Right renal cortex interstitium (tissue), 3 donors: Measurements from ENCODE around the gene FGF14. TPM values are rescaled to one million over a fixed set of nuclear protein-coding genes. Genes with fewer than 3 reads are reported as not detected.

Source experiments
- DNase-seq, 3 donors: peaks; one replicate each; pipeline ENCODE4 v3.0.0-alpha.2; 2013; ENCODE audit warnings: low read depth in 3 of 3, low spot score in 2 of 3
- polyA plus RNA-seq, 3 donors: library from polyadenylated mRNA; unstranded; fragments of 120-200 nt; gene quantifications; one replicate each; pipeline ENCODE4 v1.2.1, GENCODE V29; 2013; ENCODE audit not compliant: insufficient read length in 3 of 3

The FGF14 gene
- polyA plus RNA-seq, 3 donors, result 0.64 to 1.5 (median 0.87) TPM

DNA sequence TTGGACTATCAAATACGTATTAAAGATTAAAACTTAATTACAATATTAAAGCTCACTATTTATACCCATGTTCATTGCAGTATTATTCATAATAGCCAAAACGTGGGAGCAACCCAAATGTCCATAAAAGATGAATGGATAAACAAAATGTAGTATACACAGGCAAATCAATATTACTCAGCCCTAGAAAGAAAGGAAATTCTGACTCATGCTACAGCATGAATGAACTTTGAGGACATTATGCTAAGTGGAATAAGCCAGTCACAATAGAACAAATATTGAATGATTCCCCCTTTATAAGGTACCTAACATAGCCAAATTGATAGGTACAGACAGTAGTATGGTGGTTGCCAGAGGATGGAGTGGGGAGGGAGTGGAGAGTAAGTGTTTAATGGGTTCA lies 457.3 kb downstream of the FGF14 start:
- DNase-seq, result no peak

DNA sequence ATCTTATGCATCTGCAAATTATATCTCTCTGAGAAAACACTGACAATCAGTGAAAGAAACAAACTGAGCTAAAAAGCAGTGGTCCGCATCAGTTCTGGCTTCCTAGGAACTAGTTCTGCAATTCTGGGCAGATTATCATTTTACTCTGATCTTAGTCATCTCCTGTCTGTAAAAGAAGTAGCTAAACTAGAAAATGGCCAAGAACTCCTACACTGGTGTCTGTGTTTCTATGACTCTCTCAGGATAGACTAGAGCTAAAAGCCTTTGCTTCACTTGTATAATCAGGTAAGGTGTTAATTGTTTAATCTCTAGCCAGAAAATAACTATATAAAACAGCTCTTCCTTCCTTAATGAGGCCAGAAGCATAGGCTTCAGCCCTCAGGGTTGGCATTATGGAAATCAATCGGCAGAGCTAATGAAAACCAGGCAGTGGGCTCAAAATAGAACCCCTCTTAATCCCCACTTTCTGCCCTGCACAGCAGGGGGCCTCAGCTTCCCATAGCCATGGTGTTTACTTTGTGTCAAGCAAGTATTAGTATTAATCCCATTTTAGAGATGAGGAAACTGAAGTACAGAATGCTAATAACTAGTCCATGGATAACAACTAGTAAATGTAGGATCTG lies 459.2 kb downstream of the FGF14 start:
- no peak for DNase-seq

DNA sequence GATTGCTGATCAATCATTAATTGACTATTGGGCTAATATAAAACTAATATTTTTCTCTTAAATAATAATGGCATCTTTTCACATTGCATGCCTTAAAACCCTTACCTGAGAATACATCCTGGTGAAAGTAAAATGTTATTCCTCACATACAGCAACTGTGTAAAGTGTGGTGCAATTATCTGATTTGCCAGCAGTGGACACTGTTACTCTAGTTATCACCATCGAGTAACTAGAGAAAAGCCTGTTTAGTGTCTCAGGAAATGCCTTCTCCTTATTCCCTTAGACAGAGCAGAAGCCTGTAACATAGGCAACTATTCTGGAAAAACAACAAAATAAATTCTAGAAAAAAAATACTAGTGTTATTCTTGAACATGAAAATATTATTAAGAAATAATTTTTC lies 459.8 kb downstream of the FGF14 start:
- DNase-seq, result peak in 1 of 3 donors; percentile 45

DNA sequence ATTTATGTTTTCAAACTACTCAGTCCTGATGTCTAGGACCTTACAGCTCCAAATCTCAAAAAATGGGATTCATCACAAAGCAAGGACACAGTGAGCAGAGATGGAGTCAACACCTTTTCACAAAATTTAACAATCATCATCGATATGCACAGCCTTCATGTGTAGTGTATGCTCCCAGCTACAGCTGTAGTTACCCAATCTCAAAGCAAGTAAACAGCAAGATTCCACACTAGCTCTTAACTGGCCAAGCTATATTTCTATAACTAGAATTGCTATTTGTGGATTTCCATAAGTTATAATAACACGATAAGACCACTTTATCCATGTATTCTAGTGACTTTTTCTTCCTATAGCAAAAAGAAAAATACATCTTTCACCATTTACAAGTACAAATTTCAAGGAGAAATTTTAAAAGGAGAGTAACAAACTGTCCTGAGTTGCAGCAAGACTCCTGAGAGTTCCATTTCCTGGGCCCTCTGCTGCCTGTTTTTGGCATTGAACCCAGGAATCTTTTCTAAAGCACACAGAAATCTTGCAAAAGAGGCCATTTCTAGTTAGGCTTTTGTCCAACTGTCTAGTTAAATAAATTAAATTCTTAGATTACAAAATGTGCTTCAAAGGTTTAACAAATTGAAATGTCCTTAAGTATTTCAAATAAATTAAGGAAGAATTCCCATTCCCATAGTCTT lies 460.6 kb downstream of the FGF14 start:
- no peak for DNase-seq

DNA sequence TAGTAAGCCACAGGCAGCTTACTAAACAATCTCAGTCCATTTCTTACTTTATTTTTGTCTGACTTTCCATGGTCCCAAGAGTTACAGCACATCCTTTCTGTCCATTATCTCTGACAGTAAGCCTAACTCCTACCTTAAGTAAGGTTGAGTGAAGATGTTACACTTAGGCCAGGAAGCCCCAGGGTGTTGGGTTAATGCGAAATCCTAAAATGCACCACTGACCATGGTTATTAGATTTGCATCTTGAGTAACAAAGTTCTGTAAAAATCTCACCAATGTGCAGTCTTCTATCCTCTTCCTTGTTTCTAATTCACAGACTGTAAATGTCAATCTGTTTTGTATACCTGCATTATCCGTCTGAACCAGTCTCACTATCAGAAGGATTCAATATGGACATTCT lies 462.5 kb downstream of the FGF14 start:
- no peak for DNase-seq

DNA sequence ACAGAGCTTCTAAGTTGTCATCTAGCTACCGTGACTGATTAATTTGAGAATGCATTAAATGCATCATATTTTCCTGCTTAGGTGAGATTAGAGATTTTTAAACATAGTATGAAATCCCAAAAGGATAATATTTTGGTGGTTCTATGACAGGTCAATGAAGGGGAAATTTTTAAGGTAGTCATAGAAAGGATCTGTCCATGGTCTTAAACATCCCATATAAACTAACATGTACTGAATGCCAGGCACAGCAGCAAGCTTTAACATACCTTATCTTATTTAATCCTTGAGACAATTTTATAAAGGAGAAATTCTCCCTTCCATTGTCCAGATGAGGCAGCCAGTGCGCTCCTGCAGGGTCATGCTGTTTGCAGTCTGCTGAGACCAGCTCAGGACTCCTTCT lies 466.0 kb downstream of the FGF14 start:
- DNase-seq, result no peak

DNA sequence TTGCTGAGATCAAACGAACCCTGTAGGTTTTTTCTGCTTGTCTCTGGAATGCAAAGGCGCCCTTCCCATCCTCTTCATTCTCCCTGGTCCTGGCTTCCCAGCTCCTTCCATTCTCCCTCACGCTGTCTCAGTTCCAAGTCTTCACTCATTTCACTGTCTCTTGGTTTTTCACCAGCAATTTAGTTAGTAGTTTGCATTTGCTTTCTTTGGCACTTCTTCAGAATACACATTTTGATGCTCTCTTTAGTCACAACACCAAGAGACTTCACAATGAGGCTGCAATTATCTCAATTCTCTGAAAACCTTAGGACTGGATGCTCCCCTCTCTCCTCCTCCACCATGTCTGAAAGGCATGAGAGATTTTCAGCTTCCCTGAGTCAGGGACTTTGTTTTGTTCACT lies 470.7 kb downstream of the FGF14 start:
- DNase-seq, result no peak

DNA sequence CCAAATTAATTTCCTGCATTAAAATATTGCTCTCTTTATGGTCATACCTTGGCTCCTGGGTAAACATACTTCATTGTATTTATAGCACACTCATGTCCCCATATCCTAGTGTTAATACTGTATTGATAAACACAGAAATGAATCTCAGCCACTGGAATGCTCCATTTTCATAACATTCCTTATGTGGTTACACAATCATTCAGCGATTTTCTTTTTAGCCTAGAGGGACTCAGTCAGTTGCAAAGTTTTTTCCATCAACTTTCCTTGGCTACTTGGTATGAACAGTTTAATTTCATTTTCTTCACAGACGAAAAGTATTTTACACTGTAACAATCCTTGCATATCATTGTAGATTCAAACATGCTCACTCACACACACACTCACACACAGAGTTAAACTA lies 471.5 kb downstream of the FGF14 start:
- no peak for DNase-seq

DNA sequence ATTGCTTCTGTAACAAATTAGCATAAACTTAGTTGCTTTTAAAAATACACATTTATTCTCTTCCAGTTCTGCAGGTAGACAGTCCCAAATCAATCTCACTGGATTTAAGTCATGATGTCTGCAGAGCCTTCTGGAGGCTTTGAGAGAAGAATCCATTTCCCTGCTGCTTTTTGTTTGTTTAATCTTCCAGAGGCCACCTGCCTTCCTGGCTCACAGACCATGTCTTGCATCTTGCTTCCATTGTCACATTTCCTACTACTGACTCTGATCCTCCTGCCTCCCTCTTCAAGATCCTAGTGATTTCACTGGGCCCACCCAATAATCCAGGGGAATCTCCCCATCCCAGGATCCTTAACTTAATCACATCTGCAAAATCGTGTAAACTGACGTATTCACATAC lies 476.1 kb downstream of the FGF14 start:
- DNase-seq, result no peak

DNA sequence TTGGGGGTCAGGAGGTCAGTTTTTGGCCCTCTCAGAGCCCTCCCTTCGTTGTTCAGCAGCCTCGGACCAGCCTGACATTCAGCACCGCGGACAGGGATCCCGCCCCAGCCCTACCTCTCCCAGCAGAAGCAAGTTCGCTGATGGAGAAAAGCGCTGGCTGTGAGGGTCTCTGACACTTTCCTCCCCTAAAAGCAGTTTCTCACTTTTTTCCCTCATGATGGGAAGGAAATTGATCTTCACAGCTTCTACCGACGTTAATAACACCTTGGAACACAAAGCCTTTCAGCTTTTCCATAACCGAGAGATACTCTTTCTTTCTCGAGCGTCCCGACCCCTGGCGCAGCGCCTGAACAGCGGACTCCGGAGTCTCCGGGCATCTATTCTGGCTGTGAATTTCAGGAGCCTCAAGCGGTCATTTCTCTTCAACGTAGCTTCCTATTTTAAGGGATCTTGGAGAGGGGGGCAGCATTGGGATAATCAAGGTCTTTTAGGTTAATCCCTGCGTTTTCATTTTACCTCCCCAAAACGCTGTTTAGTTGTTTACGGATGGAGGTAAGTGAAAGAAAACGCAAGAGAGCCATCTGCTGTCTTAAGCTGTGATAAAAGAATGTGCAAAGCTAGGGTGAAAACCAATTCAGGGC lies 482.2 kb downstream of the FGF14 start:
- DNase-seq, result peak in 2 of 3 donors; percentile 31 to 46

DNA sequence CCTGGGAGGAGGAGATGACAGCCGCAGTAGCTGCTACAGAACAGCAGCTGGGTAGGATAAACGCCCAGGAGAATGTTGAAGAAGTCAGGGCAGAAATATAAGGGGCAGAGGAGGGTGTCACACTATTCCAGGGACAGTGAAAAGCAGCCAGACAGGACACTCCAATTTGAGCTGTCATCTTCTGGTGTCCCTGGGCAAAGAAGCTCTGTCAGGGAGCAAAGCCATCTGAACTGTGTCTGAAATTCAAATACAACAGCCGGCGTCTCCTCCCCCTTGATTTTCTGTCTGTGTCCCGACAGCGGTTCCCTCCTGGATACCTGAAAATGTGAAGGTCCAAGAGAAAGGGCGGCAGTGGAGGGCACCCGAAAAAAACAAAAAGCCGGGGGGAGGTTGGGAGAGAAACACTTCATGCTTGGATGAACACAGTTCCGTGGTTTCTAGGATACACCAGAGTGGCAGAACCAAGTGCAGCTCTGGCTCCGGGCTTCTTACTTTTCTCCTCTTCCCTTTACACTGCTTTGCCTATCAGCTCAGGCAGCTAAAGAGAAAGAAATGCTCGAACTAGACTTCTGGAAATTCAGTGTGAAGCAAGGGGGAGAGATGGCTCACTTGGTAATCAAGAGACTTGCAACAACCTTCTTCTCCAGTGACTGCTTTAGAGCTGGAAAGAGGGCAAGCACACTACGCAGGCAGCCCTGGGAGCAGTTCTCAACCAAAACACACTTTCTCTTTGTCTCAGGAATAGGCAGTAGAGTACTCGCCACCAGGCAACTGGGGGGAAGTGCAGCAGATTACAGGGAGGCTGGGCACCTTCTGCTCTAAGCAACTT lies 483.8 kb downstream of the FGF14 start:
- no peak for DNase-seq

DNA sequence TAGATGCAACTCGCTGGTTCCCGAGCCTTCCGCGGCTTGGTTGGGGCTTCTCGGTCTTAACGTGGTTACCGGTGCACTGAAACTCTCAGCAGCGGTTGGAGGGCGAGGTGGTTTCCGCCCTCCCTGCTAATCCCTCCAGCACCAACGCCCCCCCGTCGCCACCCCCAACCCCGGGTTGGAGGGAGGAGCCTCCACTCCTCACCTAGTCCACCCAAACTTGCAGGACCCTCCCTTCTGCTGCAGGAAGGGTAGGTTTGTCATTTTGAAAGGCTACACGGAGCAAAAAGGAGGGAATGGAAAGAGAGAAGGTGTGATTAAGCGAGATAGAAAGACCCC lies 484.4 kb downstream of the FGF14 start:
- no peak for DNase-seq

DNA sequence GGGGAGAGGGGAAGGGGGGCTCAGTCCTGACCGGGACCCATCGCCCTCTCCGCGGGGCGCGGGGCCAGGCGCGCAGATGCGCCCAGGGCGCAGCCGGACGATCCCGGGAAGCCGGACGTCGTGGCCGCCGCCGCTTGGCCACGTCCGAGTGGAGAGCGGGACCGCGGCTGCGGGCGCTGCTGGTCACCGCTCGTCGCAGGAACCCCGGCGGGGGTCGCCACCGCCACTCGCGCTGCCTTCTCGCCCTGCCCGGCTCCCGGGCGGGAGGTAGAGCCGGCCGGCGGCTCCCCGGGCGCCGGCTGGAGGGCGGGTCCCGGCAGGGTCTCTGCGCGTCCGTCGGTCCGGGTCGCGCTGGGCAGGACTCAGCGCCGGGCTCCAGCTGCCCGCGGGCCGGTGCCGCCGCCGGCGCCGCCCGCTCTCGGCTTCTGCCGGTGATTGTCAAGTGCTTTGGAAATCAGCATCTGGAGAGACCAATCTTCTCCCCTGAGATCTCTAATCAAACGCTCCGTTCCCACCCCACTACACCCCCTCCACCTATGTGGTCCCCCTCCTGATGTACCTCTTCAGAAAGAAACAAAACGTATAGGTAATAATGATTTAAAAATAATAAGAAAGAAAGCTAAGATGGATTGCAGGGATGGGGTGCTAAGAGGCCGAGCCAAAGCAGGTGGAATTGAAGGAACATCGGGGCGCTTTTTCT lies 484.9 kb downstream of the FGF14 start:
- DNase-seq, result no peak

DNA sequence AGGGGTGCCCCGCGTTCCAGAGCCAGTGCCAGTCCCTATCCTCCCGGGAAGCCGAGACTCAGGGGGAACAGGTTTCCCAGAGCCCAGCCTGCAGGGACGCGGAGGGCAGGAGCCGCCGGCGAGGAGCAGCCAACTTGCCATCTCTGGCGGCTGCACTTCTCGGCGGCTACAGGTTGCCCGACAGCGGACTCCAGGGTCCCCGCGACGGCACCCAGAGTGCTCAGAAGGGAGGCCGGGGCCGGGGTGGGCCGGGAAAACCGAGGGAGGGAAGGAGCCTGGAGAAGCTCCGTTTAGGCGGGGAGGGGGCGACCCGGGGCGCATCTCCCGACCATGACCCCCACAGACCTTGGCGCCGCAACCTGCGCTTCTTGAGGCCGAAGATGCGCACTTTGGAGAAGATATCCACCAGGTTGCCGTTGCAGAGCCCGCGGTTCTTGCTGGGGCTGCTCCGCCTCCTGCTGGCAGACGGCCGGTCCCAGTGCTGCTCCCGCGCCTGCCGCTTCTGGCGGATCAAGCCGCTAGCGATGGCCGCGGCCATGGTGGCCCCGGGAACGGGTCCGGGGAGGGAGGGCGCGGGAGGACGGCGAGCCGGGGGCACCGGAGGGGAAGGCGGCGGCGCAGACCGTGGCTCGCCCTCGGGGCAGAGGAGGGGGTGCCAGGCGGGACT lies 485.6 kb downstream of the FGF14 start:
- no peak for DNase-seq

DNA sequence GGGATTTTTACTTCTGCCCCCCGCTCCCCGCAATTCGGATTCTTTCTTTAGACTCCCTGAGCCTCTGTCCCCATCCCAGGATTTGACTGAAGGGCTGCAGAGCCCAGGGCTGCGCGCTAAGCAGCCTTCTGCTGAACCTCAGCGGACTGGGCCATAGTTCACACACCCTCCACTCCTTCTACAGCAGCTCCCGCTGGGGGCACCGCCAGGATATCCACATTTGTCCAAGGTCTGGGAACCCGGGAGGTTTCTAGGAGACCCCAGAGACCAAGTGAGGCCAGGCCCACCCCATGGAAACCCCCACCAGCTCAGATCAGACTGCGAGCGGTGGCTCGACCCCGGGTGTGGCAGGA lies 486.1 kb downstream of the FGF14 start:
- no peak for DNase-seq

DNA sequence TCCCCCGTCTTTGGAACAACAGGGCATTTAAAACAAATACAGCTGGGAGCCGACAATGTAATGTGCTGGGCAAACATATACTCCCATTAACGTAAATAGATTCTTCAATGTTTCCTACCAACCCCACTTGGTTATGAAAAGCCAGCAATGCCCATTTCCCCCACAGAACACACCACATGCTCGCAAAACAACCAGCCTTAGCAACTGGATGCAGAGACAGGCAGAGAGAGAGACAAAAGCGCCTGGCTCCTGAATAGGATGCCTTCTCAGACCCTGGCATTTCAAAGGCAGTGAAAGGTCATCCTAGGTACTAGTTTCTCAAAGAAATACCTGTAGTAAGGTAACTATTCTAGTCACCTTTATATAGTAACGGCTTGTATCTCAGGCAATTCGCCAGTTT lies 486.5 kb downstream of the FGF14 start:
- DNase-seq, result no peak

DNA sequence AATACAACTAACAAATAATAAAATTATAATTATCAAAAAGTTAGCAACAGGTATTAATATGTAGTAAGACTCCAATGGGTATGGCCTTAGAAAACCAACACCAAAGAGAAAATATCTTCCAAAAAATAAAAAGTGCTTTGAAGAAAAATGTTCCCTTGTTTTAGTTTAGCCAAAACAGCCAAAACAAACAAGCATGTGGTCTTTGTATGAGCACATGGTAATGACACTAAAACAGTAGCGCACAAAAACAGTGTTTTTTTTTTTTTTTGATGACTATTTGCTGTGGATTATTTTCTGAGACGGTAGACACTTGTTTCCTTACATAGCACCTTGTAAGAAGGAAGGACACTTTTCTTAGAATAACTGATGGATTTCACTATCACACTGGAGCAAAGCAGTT lies 490.1 kb downstream of the FGF14 start:
- no peak for DNase-seq

DNA sequence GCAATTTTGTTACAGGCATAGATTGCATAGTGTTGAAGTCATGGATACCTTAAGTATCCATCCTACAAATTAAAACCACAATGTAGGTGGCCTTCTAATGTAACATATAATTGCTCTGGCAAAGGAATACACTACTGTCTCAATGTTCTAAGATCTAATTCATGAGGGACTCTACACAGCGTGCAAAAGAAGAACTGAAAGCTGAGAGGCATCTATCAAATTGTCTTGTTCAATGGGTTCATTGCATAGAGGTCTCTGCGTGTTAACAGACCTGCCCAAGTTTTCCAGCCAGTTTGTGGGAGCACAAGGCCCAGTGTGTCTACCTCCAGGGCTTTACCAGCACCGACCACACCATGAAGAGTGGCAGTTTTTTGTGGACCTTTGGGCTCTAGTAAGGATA lies 498.0 kb downstream of the FGF14 start:
- no peak for DNase-seq

DNA sequence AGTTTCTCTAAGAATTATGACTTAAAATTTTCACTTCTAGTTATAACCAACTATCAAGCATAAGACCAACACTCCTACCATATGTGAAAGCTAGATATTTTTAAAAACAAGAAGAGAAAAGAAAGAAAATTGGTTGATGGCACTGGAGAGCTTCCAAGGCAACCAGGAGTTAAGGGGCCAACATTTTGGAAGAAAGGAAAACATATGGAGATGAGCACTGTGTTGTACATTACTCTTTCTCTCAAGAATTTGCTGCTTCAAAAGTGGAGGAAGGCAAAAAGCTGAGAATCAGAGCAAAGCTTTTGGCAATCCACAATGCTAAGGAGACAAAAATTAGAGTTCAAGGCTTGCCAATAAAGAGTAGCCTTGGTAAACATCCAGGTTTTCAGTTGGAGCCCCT lies 503.2 kb downstream of the FGF14 start:
- no peak for DNase-seq

DNA sequence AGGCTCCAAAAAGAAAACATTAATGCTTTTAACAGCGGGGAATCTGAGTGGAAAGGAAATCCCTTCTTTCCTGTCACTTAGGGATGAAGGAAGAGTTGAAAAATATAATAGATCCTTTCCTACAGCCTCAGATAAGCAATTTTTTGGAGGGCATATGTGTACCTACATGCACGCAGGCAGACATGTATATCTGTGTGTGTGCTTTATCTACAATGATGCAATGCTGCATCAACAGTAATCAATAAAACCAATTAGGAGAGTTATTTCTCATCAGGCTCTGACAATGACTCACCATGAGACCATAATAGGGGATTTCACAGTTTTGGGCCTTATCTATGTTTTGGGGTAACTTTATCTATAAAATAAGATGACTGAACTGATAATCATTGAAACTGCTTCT lies 505.3 kb downstream of the FGF14 start:
- no peak for DNase-seq

DNA sequence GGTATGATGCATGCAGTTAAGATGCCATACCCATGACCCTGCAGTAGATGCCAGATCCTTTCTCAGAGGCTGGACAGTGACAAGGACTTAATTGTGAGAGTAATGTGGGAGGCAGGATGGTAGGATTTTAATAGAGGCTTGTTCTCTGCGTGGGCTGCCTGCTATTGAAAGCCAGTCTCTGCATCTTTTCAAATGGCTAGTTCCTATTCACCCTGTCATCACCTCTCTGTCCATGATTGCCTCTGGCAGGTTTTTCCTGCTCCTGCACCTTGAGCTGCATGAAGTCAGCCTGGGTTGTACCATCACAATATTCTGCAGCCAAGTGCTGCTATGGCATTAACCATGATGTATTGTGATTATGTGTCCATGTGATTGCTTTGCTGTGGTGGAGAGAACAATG lies 508.8 kb downstream of the FGF14 start:
- no peak for DNase-seq
